GM23248 (cell line): ENCODE data around the gene SLC28A3. TPM values are rescaled to one million over a fixed set of nuclear protein-coding genes. Genes with fewer than 3 reads are reported as not detected.
A peak's percentile ranks its signal among the peaks of the same experiment; 100 is the strongest.

Experiments
- DNase-seq: peaks from one replicate; pipeline ENCODE4 v3.0.0-alpha.2; 2015
- H2AFZ ChIP-seq: fragments of 200-600 bp; sonication (generic); 2 replicates; pipeline ENCODE4 v1.6.1; 2016; ENCODE audit warnings: antibody characterized with exemption
- H3F3A ChIP-seq: fragments of 200-600 bp; sonication (generic); 2 replicates; pipeline ENCODE4 v1.6.1; 2016; ENCODE audit warnings: mild to moderate bottlenecking, antibody characterized with exemption, mixed run types; ENCODE audit not compliant: insufficient read depth
- H3K27ac ChIP-seq: fragments of 200-600 bp; sonication (generic); 2 replicates; pipeline ENCODE4 v1.5.1; 2016; ENCODE audit warnings: mild to moderate bottlenecking
- H3K27me3 ChIP-seq: fragments of 200-600 bp; sonication (generic); replicated peaks from 2 replicates; pipeline ENCODE4 v1.6.1; 2016; ENCODE audit warnings: mild to moderate bottlenecking; ENCODE audit not compliant: insufficient read depth
- H3K36me3 ChIP-seq: fragments of 200-600 bp; sonication (generic); 2 replicates; pipeline ENCODE4 v1.6.1; 2016; ENCODE audit warnings: low read depth, mild to moderate bottlenecking
- H3K4me1 ChIP-seq: fragments of 200-600 bp; sonication (generic); 2 replicates; pipeline ENCODE4 v1.6.1; 2016; ENCODE audit warnings: mild to moderate bottlenecking; ENCODE audit not compliant: insufficient read depth
- H3K4me2 ChIP-seq: fragments of 200-600 bp; sonication (generic); one replicate; pipeline ENCODE4 v1.6.1; 2016; ENCODE audit warnings: mild to moderate bottlenecking; ENCODE audit not compliant: unreplicated experiment
- H3K4me3 ChIP-seq: fragments of 200-600 bp; sonication (generic); 2 replicates; pipeline ENCODE4 v1.5.1; 2016; ENCODE audit warnings: mild to moderate bottlenecking
- H3K79me2 ChIP-seq: fragments of 200-600 bp; sonication (generic); 2 replicates; pipeline ENCODE4 v1.6.1; 2016; ENCODE audit warnings: mild to moderate bottlenecking; ENCODE audit not compliant: insufficient read depth
- H3K9ac ChIP-seq: fragments of 200-600 bp; sonication (generic); 2 replicates; pipeline ENCODE4 v1.6.1; 2016; ENCODE audit warnings: mild to moderate bottlenecking
- H3K9me2 ChIP-seq: fragments of 200-600 bp; sonication (generic); 2 replicates; pipeline ENCODE4 v1.6.1; 2016; ENCODE audit warnings: mixed run types, mild to moderate bottlenecking, moderate library complexity; ENCODE audit not compliant: insufficient read depth
- H3K9me3 ChIP-seq: fragments of 200-600 bp; sonication (generic); one replicate; pipeline ENCODE4 v1.6.1; 2017; ENCODE audit warnings: low read depth
- H4K20me1 ChIP-seq: fragments of 200-600 bp; sonication (generic); 2 replicates; pipeline ENCODE4 v1.6.0; 2016; ENCODE audit not compliant: insufficient read depth
- EZH2 ChIP-seq: fragments of 200-600 bp; sonication (generic); IDR thresholded peaks from 2 replicates; pipeline ENCODE4 v1.6.1; 2018; ENCODE audit warnings: antibody characterized with exemption, mild to moderate bottlenecking; ENCODE audit not compliant: insufficient read depth, poor library complexity, severe bottlenecking
- EZH2phosphoT487 ChIP-seq: fragments of 200-600 bp; sonication (generic); IDR thresholded peaks from 2 replicates; pipeline ENCODE4 v1.6.1; 2018; ENCODE audit warnings: antibody characterized with exemption, moderate library complexity, mild to moderate bottlenecking, low read depth; ENCODE audit not compliant: insufficient read depth
- WGBS, 2 experiments: methylation state at CpG; one replicate each; pipeline ENCODE4 v1.1.6; 2015 to 2017; ENCODE audit warnings: low lambda C conversion rate in 2 of 2, low coverage in 1 of 2; ENCODE audit errors: missing lambda C conversion rate in 2 of 2; 5-methylcytosine and 5-hydroxymethylcytosine counted together
- in situ Hi-C: fragments of 300-500 bp; cut with MboI; formaldehyde crosslinking; loops from 2 replicates; pipeline ENCODE4 v1.15.0; 2020
- polyA plus RNA-seq: library from polyadenylated mRNA; unstranded; fragments of >200 nt; fragmentation: Nextera tagmentation; extraction: Ambion mirVana; gene quantifications from 2 replicates; pipeline ENCODE4 v1.2.1, GENCODE V29; 2016
- total RNA-seq: library from RNA; depleted of rRNA; stranded (reverse); fragments of >200 nt; shearing (Covaris generic); gene quantifications from 2 replicates; pipeline ENCODE4 v1.2.3, GENCODE V29; 2014

SLC28A3 gene
- total and polyA plus RNA-seq, 2 experiments from 2014 or later = 0.11 to 0.32 TPM

DNA sequence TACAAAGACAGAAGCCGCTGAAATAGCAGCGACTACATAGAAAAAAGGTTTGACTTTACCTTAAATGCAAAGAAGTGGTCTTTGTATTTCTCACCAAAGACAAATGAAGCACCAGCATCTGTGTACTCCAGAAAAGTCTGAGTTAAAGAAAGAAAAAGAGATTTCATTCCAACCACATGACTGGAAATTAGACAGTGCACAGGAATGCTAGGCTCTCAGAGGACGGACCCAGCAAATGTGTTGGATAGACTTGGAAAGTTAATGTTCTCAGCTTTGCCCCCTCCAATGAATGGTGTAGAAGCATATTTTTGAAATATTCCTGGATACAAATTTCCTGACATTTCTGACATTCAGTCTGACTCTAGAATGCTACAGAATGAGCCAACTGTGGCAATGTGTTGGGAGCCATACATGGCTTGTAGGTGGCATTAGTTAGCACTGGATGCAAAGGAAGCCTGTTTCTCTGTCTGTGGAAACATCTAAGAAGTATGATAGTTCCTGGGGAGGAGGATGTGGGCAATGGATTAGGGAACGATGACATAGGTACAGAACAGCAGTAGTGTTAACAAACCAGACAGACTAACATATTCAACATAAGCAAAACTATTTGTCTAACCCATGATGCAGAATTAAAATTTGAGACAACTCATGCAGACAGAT lies 43.3 kb downstream of the SLC28A3 start:
- H3K4me1 ChIP-seq = peaks cover 29% of the 10 kb centered on the region
- H3K4me2 ChIP-seq = peak overlapping the region; percentile 66
- peak overlapping the region; percentile 66 for H3K27ac ChIP-seq
- H4K20me1 ChIP-seq = no peaks in the 10 kb centered on the region
- WGBS, 2 experiments = 42 to 54% methylated on average over 4 of the region's 4 CpGs
- no peak overlapping the region for H3K4me3 ChIP-seq
- peak; percentile 73 for DNase-seq
- TF ChIP-seq EZH2phosphoT487 (no peak), EZH2 (no peak)
- peaks cover 26% of the 10 kb centered on the region; the same call in 1 of the 2 replicates for H3F3A ChIP-seq
- H3K36me3 ChIP-seq = no peaks in the 10 kb centered on the region
- H2AFZ ChIP-seq = peak overlapping the region; percentile 56; the same call in 1 of the 2 replicates
- H3K9me3 ChIP-seq = no peaks in the 10 kb centered on the region
- no peaks in the 10 kb centered on the region for H3K9me2 ChIP-seq
- no peaks in the 10 kb centered on the region; the same call in 1 of the 2 replicates for H3K27me3 ChIP-seq
- H3K9ac ChIP-seq = peak overlapping the region; percentile 10; the same call in 1 of the 2 replicates
- no peaks in the 10 kb centered on the region for H3K79me2 ChIP-seq
- in situ Hi-C loops = no loop called here

GRCh38 chr9:84296146-84296843 lies 44.3 kb downstream of the SLC28A3 start:
- Histone ChIP-seq H3K79me2 (no peaks in the 10 kb centered on the region), H3K9ac (peak overlapping the region; percentile 10; the same call in 1 of the 2 replicates), H3K9me3 (no peaks in the 10 kb centered on the region), H3K27ac (peak overlapping the region; percentile 66), H3F3A (peaks cover 26% of the 10 kb centered on the region; the same call in 1 of the 2 replicates), H3K4me2 (peak overlapping the region; percentile 23), H2AFZ (peak overlapping the region; percentile 6; the same call in 1 of the 2 replicates), H3K4me3 (no peak overlapping the region), H3K4me1 (peaks cover 29% of the 10 kb centered on the region), H3K9me2 (no peaks in the 10 kb centered on the region), H4K20me1 (no peaks in the 10 kb centered on the region), H3K36me3 (no peaks in the 10 kb centered on the region), H3K27me3 (no peaks in the 10 kb centered on the region; the same call in 1 of the 2 replicates)
- in situ Hi-C loops = no loop called here
- WGBS, 2 experiments = 67% methylated on average over 7 of the region's 7 CpGs
- TF ChIP-seq EZH2phosphoT487 = no peak
- DNase-seq = peak; percentile 70

DNA sequence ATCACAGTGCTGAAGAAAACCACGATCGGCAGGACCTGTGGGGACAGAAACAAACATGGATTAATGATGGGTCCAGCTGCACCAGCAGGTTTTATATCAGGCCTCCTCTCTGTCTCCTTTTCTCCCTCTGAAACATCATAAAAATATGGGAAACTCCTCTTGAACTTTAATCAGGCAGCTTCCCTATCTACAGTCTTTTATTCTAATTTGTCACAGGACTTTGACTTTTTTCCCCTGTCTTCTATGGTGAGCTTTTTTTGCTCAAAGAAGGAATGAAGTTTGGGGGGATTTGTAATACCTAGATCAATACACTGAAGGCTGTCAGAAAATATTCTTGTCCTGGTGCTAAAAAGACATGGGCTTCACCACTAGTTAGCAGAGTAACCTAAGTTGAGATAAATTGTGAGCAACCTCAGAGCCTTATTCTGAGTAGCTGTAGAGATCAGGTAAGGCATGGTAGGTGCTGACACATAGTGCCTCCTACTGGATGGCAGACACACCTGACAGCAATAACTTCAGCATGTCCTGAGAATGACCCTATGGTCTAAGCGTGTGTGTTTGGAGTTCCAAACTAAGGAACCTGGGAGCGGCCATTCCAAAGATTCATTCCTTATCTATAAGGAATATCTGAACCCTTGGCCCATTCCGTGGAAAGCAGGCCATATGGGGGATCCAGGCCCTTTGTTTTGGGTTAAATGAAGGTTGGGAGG lies 46.2 kb downstream of the SLC28A3 start:
- no peaks in the 10 kb centered on the region for H3K79me2 ChIP-seq
- no peak overlapping the region for H3K4me3 ChIP-seq
- no peaks in the 10 kb centered on the region for H3K9me2 ChIP-seq
- DNase-seq = no peak
- 94 to 95% methylated on average over 5 of the region's 5 CpGs for WGBS, 2 experiments
- no peak overlapping the region for H3K27ac ChIP-seq
- no peaks in the 10 kb centered on the region; the same call in 1 of the 2 replicates for H3K27me3 ChIP-seq
- no peaks in the 10 kb centered on the region for H3K36me3 ChIP-seq
- H4K20me1 ChIP-seq = no peaks in the 10 kb centered on the region
- no peak overlapping the region for H2AFZ ChIP-seq
- H3K4me2 ChIP-seq = no peak overlapping the region
- in situ Hi-C loops = no loop called here
- peaks cover 26% of the 10 kb centered on the region; the same call in 1 of the 2 replicates for H3F3A ChIP-seq
- no peaks in the 10 kb centered on the region for H3K9me3 ChIP-seq
- no peak for TF ChIP-seq EZH2phosphoT487
- TF ChIP-seq EZH2 = no peak
- H3K9ac ChIP-seq = no peak overlapping the region
- peaks cover 22% of the 10 kb centered on the region for H3K4me1 ChIP-seq

- Histone ChIP-seq H3K4me1 (peaks cover 22% of the 10 kb centered on the region), H3K9me3 (no peaks in the 10 kb centered on the region), H2AFZ (no peak overlapping the region), H3K4me2 (no peak overlapping the region), H3K27me3 (no peaks in the 10 kb centered on the region; the same call in 1 of the 2 replicates), H3K4me3 (no peak overlapping the region), H3K79me2 (no peaks in the 10 kb centered on the region), H3K27ac (no peak overlapping the region), H3K9ac (no peak overlapping the region), H3K36me3 (no peaks in the 10 kb centered on the region), H3F3A (peaks cover 22% of the 10 kb centered on the region; the same call in 1 of the 2 replicates), H4K20me1 (no peaks in the 10 kb centered on the region), H3K9me2 (no peaks in the 10 kb centered on the region)
- 74 to 87% methylated on average over 4 of the region's 4 CpGs for WGBS, 2 experiments
- in situ Hi-C loops = no loop called here
- TF ChIP-seq EZH2phosphoT487 (no peak), EZH2 (no peak)
- DNase-seq = no peak
Observed at GRCh38 chr9:84293001-84293798, 47.4 kb downstream of the SLC28A3 start.
